NCI-H748 treated with DMSO at 0.1 percent for 48 hours (cell line): ENCODE results near the gene KLHL6.
"Not testable (repeated sequence)": the region's sequence is repeated elsewhere in the genome, so short reads cannot be mapped to it uniquely, and the experiment has no call there.

Experiments
- DNase-seq: peaks from one replicate; lab custom pipeline; 2025; lab: John Stamatoyannopoulos, UW

Gene KLHL6

GRCh38 chr3:183447206-183448001 is 108.1 kb downstream of the KLHL6 start:
- peak; percentile 78 for DNase-seq

- DNase-seq: no peak
Observed at GRCh38 chr3:183446838-183447205, 108.7 kb downstream of the KLHL6 start.

DNA sequence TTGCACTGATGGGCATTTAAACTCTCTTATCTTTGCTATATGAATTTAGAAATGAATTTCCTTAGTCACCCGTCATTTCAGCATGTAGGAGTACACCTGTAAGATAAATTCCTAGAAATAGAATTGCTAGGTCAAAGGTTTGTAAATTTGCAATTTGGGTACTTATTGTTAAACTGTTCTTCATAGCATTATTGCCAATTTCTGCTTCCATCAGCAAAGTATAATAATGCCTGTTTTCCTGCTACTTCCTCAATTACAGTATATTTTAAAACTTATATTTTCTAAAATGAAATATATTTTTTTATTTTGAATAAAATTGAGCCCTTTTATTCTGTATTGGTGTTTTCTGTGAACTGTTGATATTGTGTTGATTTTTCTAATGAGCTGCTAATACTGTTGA is 110.8 kb downstream of the KLHL6 start:
- DNase-seq: no peak

GRCh38 chr3:183443395-183444385 is 111.8 kb downstream of the KLHL6 start:
- no peak for DNase-seq

DNA sequence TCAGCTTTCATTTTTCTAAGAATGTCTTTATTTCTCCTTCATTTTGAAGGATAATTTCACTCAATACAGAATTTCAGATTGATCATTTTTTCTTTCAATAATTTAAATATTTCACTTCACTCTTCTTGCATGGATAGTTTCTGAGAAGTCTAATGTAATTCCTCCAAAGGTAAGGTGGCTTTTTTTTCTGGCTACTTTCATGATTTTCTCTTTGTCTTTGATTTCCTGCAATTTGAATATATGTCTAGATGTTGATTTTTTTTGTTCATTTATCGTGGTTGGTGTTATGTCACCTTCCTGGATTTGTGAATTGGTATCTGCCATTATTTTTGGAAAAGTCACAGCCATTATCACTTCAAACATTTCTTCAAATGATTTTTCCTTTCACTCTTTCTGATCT is 112.5 kb downstream of the KLHL6 start:
- DNase-seq: no peak

- not testable (repeated sequence) for DNase-seq
Observed at GRCh38 chr3:183440521-183440920, 115.0 kb downstream of the KLHL6 start.

GRCh38 chr3:183439515-183439914 is 116.0 kb downstream of the KLHL6 start:
- no peak for DNase-seq

- DNase-seq: no peak
Observed at GRCh38 chr3:183438735-183439134, 116.8 kb downstream of the KLHL6 start.

DNA sequence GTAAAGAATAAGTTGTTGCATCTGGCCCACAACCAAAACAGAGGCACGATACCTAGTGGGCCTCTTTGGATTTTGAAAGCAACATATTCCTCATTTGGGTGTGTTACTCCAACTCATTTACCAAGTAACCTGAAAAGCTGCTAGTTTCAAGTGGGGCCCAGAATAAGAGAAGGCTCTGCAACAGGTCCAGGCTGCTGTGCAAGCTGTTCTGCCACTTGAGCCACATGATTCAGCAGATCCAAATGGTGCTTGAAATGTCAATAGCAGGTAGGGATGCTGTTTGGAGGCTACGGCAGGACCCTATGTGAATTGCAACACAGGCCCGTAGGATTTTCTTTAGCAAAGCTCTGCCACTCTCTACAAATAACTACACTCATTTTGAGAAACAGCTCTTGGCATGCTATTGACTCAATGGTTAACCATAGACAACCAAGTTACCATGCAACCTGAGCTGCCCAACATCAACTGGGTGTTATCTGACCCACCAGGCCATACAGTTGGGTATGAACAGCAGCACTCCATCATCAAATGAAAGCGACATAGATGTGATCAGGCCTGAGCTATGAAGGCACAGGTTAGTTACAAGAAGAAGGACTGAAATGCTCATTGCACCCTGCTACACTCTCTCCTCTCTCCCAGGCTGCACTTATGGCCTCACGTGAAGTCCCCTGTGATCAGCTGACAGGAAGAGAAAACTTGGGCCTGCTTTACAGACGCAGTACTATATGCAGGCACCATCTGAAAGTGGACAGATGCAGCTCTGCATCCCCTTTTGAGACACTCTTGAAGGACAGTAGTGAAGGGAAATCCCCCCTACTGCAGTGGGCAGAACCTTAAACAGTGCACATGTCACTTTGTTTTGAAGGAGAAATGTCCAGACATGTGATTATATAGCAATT is 117.6 kb downstream of the KLHL6 start:
- no peak for DNase-seq
